Upper lobe of right lung (tissue), 1 donor: Measurements from ENCODE around the gene CALU. TPM values are rescaled to one million over a fixed set of nuclear protein-coding genes. Genes with fewer than 3 reads are reported as not detected.

Experiments
- ATAC-seq: fragments of 200-7000 bp; cut with Tn5 transposase; one replicate; pipeline ENCODE4 v1.9.1; 2020; ENCODE audit warnings: mild to moderate bottlenecking, moderate library complexity
- DNase-seq: peaks from one replicate; pipeline ENCODE4 v3.0.0-alpha.2; 2020
- H3K27ac ChIP-seq: fragments of 200-600 bp; one replicate; pipeline ENCODE4 v1.8.0; 2022
- H3K27me3 ChIP-seq: fragments of 200-600 bp; one replicate; pipeline ENCODE4 v1.8.0; 2022; ENCODE audit warnings: mild to moderate bottlenecking
- H3K36me3 ChIP-seq: fragments of 200-600 bp; one replicate; pipeline ENCODE4 v1.8.0; 2022
- H3K4me1 ChIP-seq: fragments of 200-600 bp; one replicate; pipeline ENCODE4 v1.8.0; 2022
- H3K4me3 ChIP-seq: fragments of 200-600 bp; one replicate; pipeline ENCODE4 v1.8.0; 2022; ENCODE audit warnings: mild to moderate bottlenecking
- H3K9me3 ChIP-seq: fragments of 200-600 bp; one replicate; pipeline ENCODE4 v1.8.0; 2022
- CTCF ChIP-seq: fragments of 200-600 bp; IDR thresholded peaks from one replicate; pipeline ENCODE4 v1.8.0; 2022; ENCODE audit warnings: antibody characterized with exemption
- intact Hi-C: fragments of 100-400 bp; cut with DNase I; formaldehyde crosslinking; loops from one replicate; pipeline ENCODE4 v1.11.0; 2022
- total RNA-seq: library from RNA; stranded (reverse); fragmentation: NEBNext Ultra II Directional; extraction: Animal tissue kit (Norgen Biotek cat#: 25700); gene quantifications from one replicate; pipeline ENCODE4 v1.2.1, GENCODE V29; 2021
- donor health status: DM: no; HTN: yes; CAD: no; lungs with severe emphysema.

The CALU gene
- total RNA-seq, 1 donor from 2014 or later = 100 TPM

GRCh38 chr7:128737867-128738385, 1.2 kb upstream of the CALU start:
- ATAC-seq = no peak
- no peak for DNase-seq
- no peaks in the 10 kb centered on the region for H3K27me3 ChIP-seq

GRCh38 chr7:128738570-128739047, 550 bp upstream of the CALU start:
- TF ChIP-seq CTCF = no peak
- peak overlapping the region; percentile 94 for H3K27ac ChIP-seq
- no peaks in the 10 kb centered on the region for H3K27me3 ChIP-seq
- H3K4me1 ChIP-seq = peaks cover 25% of the 10 kb centered on the region
- no peaks in the 10 kb centered on the region for H3K9me3 ChIP-seq
- ATAC-seq = peak; percentile 2
- intact Hi-C loops = no loop called here
- no peak for DNase-seq
- no peaks in the 10 kb centered on the region for H3K36me3 ChIP-seq
- peak overlapping the region; percentile 98 for H3K4me3 ChIP-seq

More at GRCh38 chr7:128737867-128738385, 1.2 kb upstream of the CALU start:
- no peak for TF ChIP-seq CTCF
- H3K4me3 ChIP-seq = no peak overlapping the region
- H3K9me3 ChIP-seq = no peaks in the 10 kb centered on the region
- H3K36me3 ChIP-seq = no peaks in the 10 kb centered on the region
- intact Hi-C loops = no loop called here
- peaks cover 25% of the 10 kb centered on the region for H3K4me1 ChIP-seq
- peak overlapping the region; percentile 94 for H3K27ac ChIP-seq

GRCh38 chr7:128739990-128740682, 977 bp downstream of the CALU start:
- Histone ChIP-seq H3K36me3 (no peaks in the 10 kb centered on the region), H3K27me3 (no peaks in the 10 kb centered on the region), H3K9me3 (no peaks in the 10 kb centered on the region), H3K27ac (peak overlapping the region; percentile 94), H3K4me1 (peaks cover 25% of the 10 kb centered on the region), H3K4me3 (peak overlapping the region; percentile 98)
- ATAC-seq (no peak), DNase-seq (no peak)
- no peak for TF ChIP-seq CTCF
- intact Hi-C loops = no loop called here

- Histone ChIP-seq H3K9me3 (no peaks in the 10 kb centered on the region), H3K4me3 (peak overlapping the region; percentile 98), H3K27me3 (no peaks in the 10 kb centered on the region), H3K27ac (no peak overlapping the region), H3K4me1 (peaks cover 25% of the 10 kb centered on the region), H3K36me3 (no peaks in the 10 kb centered on the region)
- ATAC-seq (no peak), DNase-seq (no peak)
- TF ChIP-seq CTCF = no peak
- intact Hi-C loops = no loop called here
Observed at GRCh38 chr7:128740996-128741395, 1.8 kb downstream of the CALU start.

GRCh38 chr7:128741491-128741890, 2.3 kb downstream of the CALU start:
- TF ChIP-seq CTCF = no peak
- Histone ChIP-seq H3K9me3 (no peaks in the 10 kb centered on the region), H3K36me3 (no peaks in the 10 kb centered on the region), H3K4me1 (peaks cover 25% of the 10 kb centered on the region), H3K27me3 (no peaks in the 10 kb centered on the region), H3K4me3 (no peak overlapping the region), H3K27ac (no peak overlapping the region)
- intact Hi-C loops = no loop called here
- DNase-seq (no peak), ATAC-seq (no peak)
